ENCODE data around the gene F8.

DNA sequence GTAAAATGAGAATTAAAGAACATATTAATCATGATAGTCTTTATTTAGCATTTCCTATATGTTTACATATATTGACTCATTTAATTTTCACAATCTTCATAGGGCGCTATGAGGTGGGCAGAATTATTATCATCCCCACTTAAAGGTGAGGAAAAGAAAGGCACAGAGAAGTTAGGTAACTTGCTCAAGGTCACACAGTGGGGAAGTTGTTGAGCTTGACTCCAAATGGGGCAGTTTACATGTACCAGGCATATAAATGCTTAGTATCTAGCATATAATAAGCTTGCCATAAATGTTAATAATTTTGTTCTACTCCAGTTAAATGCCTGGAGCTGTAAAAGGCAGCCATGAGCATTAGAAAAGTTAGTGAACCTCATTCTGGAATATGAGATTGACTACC, 46.9 kb upstream of the F8 start:
- TF ChIP-seq, protein P1, sequence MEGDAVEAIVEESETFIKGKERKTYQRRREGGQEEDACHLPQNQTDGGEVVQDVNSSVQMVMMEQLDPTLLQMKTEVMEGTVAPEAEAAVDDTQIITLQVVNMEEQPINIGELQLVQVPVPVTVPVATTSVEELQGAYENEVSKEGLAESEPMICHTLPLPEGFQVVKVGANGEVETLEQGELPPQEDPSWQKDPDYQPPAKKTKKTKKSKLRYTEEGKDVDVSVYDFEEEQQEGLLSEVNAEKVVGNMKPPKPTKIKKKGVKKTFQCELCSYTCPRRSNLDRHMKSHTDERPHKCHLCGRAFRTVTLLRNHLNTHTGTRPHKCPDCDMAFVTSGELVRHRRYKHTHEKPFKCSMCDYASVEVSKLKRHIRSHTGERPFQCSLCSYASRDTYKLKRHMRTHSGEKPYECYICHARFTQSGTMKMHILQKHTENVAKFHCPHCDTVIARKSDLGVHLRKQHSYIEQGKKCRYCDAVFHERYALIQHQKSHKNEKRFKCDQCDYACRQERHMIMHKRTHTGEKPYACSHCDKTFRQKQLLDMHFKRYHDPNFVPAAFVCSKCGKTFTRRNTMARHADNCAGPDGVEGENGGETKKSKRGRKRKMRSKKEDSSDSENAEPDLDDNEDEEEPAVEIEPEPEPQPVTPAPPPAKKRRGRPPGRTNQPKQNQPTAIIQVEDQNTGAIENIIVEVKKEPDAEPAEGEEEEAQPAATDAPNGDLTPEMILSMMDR (IDR thresholded peaks at IDR 0.05), result no peak
- TF ChIP-seq POLR2AphosphoS5 (IDR thresholded peaks at IDR 0.05; ENCODE audit: low read depth, low read length) (no peak), SIN3A (IDR thresholded peaks at IDR 0.05; ENCODE audit: borderline replicate concordance, insufficient read depth, low read depth, low read length) (no peak)
